ENCODE results near the gene HPN.

- TF ChIP-seq EZH2phosphoT487 (IDR thresholded peaks at IDR 0.05; ENCODE audit: borderline replicate concordance, low read length) (no peak), CTCF (IDR thresholded peaks at IDR 0.05; ENCODE audit: low read depth, low read length, poor library complexity, severe bottlenecking) (no peak)
These were observed at the start of gene HPN for GRCh38 chr19:35041548-35042055.

Data from DOHH2 (cell line).